Osteoblast (primary cell): ENCODE measurements around the gene OSM. TPM values are rescaled to one million over a fixed set of nuclear protein-coding genes. Genes with fewer than 3 reads are reported as not detected.

ENCODE experiments used
- DNase-seq: peaks from one replicate; pipeline ENCODE4 v3.0.0; 2011; ENCODE audit warnings: low spot score, mixed read lengths; ENCODE audit not compliant: insufficient read length; ENCODE audit errors: missing footprints
- H2AFZ ChIP-seq: 2 replicates; pipeline ENCODE4 v1.6.0; 2011; ENCODE audit warnings: mild to moderate bottlenecking, low read length
- H3K27ac ChIP-seq: 2 replicates; pipeline ENCODE4 v1.5.1; 2011; ENCODE audit warnings: mild to moderate bottlenecking, low read depth, low read length, moderate library complexity
- H3K27me3 ChIP-seq: 2 replicates; pipeline ENCODE4 v1.6.0; 2012; ENCODE audit warnings: mild to moderate bottlenecking, control low read depth, inconsistent platforms, low read length, moderate library complexity; ENCODE audit not compliant: insufficient read depth
- H3K36me3 ChIP-seq: 2 replicates; pipeline ENCODE4 v1.5.1; 2011; ENCODE audit warnings: mild to moderate bottlenecking, low read length, control low read depth, moderate library complexity; ENCODE audit not compliant: insufficient read depth
- H3K4me1 ChIP-seq: 2 replicates; pipeline ENCODE4 v1.5.1; 2011; ENCODE audit warnings: mild to moderate bottlenecking, low read length, control low read depth, moderate library complexity; ENCODE audit not compliant: insufficient read depth
- H3K4me2 ChIP-seq: 2 replicates; pipeline ENCODE4 v1.6.0; 2011; ENCODE audit warnings: mild to moderate bottlenecking, low read length; ENCODE audit not compliant: insufficient read depth
- H3K4me3 ChIP-seq: fragments of 200-600 bp; sonication (generic); 3 replicates; pipeline ENCODE4 v1.5.1; 2012; ENCODE audit warnings: mild to moderate bottlenecking, low read length, inconsistent platforms; ENCODE audit not compliant: insufficient read depth
- H3K79me2 ChIP-seq: 2 replicates; pipeline ENCODE4 v1.6.0; 2012; ENCODE audit warnings: mild to moderate bottlenecking, low read length, control low read depth, inconsistent platforms; ENCODE audit not compliant: insufficient read depth
- H3K9me3 ChIP-seq: 2 replicates; pipeline ENCODE4 v1.5.1; 2011; ENCODE audit warnings: low read depth, low read length, control low read depth
- H4K20me1 ChIP-seq: 2 replicates; pipeline ENCODE4 v1.6.0; 2012; ENCODE audit warnings: mild to moderate bottlenecking, low read length, control low read depth; ENCODE audit not compliant: insufficient read depth
- CTCF ChIP-seq: IDR thresholded peaks from 2 replicates; pipeline ENCODE4 v1.5.1; 2011; ENCODE audit warnings: mild to moderate bottlenecking, low read depth, low read length, moderate library complexity; ENCODE audit errors: extremely low read depth
- total RNA-seq: library from RNA; depleted of rRNA; stranded (reverse); fragments of >200 nt; gene quantifications from 2 replicates; pipeline ENCODE4 v1.2.3, GENCODE V29; 2012

Gene OSM
- total RNA-seq, 1 donor, result not detected

DNA sequence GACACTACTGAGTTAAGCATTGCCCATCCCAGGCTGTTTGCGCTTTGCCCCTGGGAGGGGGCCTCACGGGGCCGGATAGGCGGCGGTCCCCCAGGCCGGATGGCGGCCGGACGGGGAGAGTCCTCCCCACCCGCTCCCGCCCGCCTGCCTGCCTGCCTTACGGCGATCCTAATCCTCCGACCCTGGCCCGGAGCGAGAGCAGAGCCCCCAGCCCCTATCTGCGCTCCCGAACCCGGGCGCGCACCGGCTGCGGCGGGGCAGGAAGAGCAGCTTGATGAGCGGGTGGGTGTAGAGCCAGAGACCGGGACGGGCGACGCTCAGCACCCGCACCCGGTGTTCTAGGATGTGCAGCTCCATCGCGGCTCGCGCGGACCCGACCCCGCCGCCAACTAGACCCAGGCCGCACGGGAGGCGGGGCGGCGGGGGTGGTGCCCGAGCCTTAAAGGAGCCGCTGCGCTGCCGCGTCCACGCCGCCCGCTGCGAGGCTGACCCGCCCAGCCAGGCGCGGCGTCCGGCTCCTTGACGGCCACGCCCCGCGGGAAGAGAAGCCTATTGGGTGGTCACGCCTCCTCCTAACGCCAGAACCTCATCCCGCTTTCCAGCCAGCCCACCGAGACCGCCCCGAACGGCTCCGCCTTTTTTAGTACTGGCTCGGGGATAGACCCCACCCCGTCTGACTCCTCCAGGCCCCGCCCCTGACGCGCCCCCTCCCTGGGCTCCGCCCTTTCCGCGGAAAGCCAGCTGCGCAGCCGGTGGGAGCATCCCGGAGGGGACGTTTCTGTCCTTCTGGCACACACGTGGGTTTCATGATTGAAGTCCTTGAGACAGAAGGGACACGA lies 22.7 kb upstream of the OSM start, which contains the start of gene CASTOR1:
CASTOR1 (minus strand) TSS at position 365 of the 839 bp plus-strand sequence; CDS start at position 357, 8 bp downstream.
- peaks cover 22% of the 10 kb centered on the region for H4K20me1 ChIP-seq
- no peaks in the 10 kb centered on the region for H3K27me3 ChIP-seq
- H3K36me3 ChIP-seq, result peaks cover 24% of the 10 kb centered on the region
- peaks cover 27% of the 10 kb centered on the region for H3K4me1 ChIP-seq
- H3K9me3 ChIP-seq, result no peaks in the 10 kb centered on the region
- H2AFZ ChIP-seq, result peak within 1 kb of the TSS; percentile 35
- peak within 1 kb of the TSS; percentile 90 for H3K4me3 ChIP-seq
- H3K4me2 ChIP-seq, result peak within 1 kb of the TSS; percentile 84
- H3K79me2 ChIP-seq, result no peaks in the 10 kb centered on the region
- H3K27ac ChIP-seq, result peak within 1 kb of the TSS; percentile 48
- TF ChIP-seq CTCF, result no peak
- DNase-seq, result peak; percentile 100

DNA sequence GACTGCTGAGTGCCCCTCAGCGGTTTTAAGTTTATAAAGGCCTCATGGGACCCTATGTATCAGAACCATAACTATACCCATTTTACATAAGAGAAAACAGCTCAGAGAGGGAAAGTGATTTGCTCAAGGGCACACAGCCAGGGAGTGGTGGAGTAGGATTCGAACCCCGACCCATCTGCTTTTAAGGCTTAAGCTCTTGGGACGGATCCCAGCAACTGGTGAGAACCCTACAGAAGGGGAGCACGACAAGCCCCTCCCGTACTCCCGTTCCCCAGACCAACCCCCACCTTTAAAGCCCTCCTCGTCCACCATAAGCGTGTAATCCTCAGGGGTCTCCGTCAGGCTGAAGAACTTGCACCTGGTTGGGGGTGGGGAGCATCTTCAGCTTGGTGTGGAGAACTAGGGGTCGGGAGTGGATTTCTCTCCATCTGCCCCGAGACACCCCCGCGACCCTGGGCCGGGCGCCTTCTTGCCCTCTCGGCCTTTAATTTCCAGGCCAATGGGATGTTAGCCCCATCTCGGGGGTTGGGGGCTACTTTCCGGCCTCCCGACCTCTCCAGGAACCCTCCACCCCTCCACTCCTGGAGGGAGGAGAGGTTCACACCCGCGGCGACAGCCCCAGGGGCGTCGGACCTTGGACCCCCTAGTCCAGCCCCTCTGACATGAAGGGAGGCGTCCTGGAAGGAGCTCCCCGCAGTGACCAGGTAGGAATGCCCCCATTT lies 21.9 kb upstream of the OSM start:
- Histone ChIP-seq H3K79me2 (no peaks in the 10 kb centered on the region), H4K20me1 (peaks cover 16% of the 10 kb centered on the region), H3K27me3 (no peaks in the 10 kb centered on the region), H3K4me1 (peaks cover 27% of the 10 kb centered on the region), H3K27ac (peak overlapping the region; percentile 48), H3K36me3 (peaks cover 16% of the 10 kb centered on the region), H3K4me3 (peak overlapping the region; percentile 90), H3K4me2 (peak overlapping the region; percentile 84), H2AFZ (peak overlapping the region; percentile 5), H3K9me3 (no peaks in the 10 kb centered on the region)
- TF ChIP-seq CTCF, result no peak
- DNase-seq, result peak; percentile 45

- H4K20me1 ChIP-seq, result peaks cover 16% of the 10 kb centered on the region
- peak overlapping the region; percentile 48 for H3K27ac ChIP-seq
- H2AFZ ChIP-seq, result no peak overlapping the region
- DNase-seq, result peak; percentile 99
- H3K27me3 ChIP-seq, result no peaks in the 10 kb centered on the region
- peaks cover 9% of the 10 kb centered on the region for H3K36me3 ChIP-seq
- peak overlapping the region; percentile 84 for H3K4me2 ChIP-seq
- H3K4me3 ChIP-seq, result peak overlapping the region; percentile 90
- H3K79me2 ChIP-seq, result no peaks in the 10 kb centered on the region
- peak; percentile 76 for TF ChIP-seq CTCF
- peaks cover 27% of the 10 kb centered on the region for H3K4me1 ChIP-seq
- no peaks in the 10 kb centered on the region for H3K9me3 ChIP-seq
These were observed 21.2 kb upstream of the OSM start for GRCh38 chr22:30287648-30288418.
